Activated T-helper 17 cell treated with anti-CD3 and anti-CD28 coated beads, Interleukin-2, amount 50 U/mL, for 72 hours (primary cell): Measurements from ENCODE around the gene VWA5A. TPM values are rescaled to one million over a fixed set of nuclear protein-coding genes. Genes with fewer than 3 reads are reported as not detected.
"Not testable (repeated sequence)": the region's sequence is repeated elsewhere in the genome, so short reads cannot be mapped to it uniquely, and the experiment has no call there.

ENCODE experiments used
- ATAC-seq: fragments of 150-1000 bp; cut with Tn5 transposase; replicated peaks from 2 replicates; pipeline ENCODE4 v1.10.0; 2021; ENCODE audit warnings: mild to moderate bottlenecking, moderate library complexity
- H3K27ac Mint-ChIP-seq: one replicate; pipeline ENCODE4 v1.8.0; 2022; ENCODE audit warnings: mixed read lengths
- H3K27me3 Mint-ChIP-seq: one replicate; pipeline ENCODE4 v1.8.0; 2022; ENCODE audit warnings: mixed read lengths
- H3K36me3 Mint-ChIP-seq: one replicate; pipeline ENCODE4 v1.8.0; 2022; ENCODE audit warnings: low read depth, mild to moderate bottlenecking, mixed read lengths
- H3K4me1 Mint-ChIP-seq: one replicate; pipeline ENCODE4 v1.8.0; 2022; ENCODE audit warnings: mixed read lengths
- H3K4me3 Mint-ChIP-seq: one replicate; pipeline ENCODE4 v1.8.0; 2022; ENCODE audit warnings: mild to moderate bottlenecking, mixed read lengths
- H3K9me3 Mint-ChIP-seq: one replicate; pipeline ENCODE4 v1.8.0; 2022; ENCODE audit warnings: mixed read lengths
- total RNA-seq, 2 donors: library from RNA; stranded (reverse); gene quantifications; one replicate each; pipeline ENCODE4 v1.2.3, GENCODE V29; 2022

VWA5A gene
- total RNA-seq, 2 donors from 2014 or later: 5.3 to 6.3 TPM

DNA sequence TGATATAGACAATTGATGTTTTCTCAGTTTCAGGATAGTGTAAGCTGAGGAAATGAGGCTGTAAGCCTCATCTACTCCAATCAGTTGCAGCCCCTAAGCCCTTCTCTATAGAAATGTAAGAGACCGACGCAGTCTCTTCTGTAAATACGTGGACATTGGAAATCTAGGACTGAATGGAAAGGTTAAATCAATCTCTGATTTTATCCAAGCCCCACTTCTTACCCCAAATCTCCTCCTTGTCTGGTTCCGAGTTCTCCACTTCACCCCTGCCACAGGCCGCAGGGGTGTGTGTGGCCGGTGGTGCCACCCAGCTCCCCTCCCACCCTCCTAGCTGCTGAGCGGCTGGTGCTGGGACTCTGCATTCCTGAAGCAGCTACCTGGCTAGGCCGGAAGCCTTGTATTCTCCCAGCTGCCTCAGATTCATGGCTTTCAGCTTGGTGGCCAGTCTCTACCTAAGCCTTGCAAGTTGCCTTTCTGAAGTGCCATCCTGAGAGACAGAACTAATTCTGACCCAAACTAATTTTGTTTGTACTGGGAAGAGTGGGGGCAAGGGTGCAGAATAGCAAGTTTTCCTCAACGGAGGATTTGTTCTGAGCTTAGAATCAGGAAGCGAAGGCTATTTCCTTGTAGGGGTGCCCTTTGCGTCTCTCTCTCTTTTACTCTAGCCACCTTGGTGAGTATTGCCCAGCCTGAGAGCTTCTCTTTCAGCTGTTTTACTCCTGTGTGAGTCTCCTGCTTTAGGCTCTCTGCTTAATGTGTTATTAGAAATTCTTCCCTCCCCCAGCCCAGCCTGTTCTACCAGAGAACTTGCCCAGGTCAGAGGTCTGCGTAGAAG, 749 bp downstream of the VWA5A start:
- Mint-ChIP-seq H3K36me3 (peaks cover 32% of the 10 kb centered on the region), H3K27ac (peak overlapping the region; percentile 95), H3K9me3 (no peaks in the 10 kb centered on the region), H3K4me1 (peaks cover 6% of the 10 kb centered on the region), H3K4me3 (peak overlapping the region; percentile 94), H3K27me3 (peaks cover 8% of the 10 kb centered on the region)
- peak; percentile 33 for ATAC-seq

DNA sequence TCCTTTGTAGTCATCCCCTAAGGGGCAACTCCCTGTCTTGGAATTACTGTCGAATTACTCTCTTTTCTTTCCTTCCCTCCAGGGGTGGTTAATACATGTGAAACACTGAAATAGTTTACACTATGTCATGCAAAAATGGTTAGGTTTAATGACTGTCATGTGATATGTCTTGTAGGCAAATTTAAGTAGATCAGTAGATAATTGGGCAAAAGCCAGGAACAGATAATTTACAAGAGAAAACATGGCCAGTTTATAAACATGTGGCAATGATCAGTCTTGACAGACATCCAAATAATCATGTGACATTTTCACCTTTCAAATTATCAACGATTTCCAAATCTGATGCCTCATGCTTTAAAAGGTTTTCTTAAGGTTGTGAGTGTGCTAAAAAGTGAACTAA, 3.9 kb downstream of the VWA5A start:
- H3K27ac Mint-ChIP-seq: no peak overlapping the region
- H3K9me3 Mint-ChIP-seq: no peaks in the 10 kb centered on the region
- peaks cover 6% of the 10 kb centered on the region for H3K4me1 Mint-ChIP-seq
- ATAC-seq: no peak
- H3K27me3 Mint-ChIP-seq: no peaks in the 10 kb centered on the region
- H3K4me3 Mint-ChIP-seq: no peak overlapping the region
- peaks cover 44% of the 10 kb centered on the region for H3K36me3 Mint-ChIP-seq

DNA sequence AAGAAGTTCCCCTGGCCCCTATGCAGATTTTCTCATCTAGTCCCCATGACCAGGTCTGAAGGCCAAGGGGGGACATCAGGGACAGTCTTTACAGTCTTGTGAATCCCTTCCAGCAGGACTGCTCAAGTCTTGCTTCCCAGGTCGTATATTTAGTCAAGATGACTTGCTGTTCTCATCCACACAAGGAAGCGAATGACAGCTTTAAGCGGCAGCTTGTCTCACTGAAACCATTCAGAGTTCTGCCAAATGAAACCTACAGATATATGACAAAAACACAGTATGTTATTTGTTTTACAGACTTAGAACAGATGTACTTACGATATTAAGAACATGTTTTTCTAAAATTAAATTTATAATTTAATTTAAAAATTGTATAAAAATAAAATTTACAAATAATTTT, 5.6 kb downstream of the VWA5A start:
- no peak overlapping the region for H3K27ac Mint-ChIP-seq

DNA sequence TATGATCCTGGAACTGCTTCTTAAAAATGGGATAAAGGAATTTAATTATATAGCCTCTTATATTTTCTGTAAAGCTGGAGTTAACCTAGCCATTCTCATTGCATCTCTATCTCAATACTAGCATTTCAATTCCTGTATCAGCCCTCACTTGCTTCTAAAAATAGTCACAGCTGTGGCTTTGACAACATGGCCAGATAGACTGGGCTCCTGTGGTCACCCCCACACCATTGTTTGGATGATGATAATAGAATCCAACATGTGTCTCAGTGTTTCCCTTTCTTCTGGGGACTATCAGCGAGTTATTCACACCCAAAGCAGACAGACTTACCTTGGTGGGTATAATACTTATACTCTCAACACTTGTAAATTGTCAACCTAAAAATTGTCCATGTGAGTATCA, 6.9 kb downstream of the VWA5A start:
- no peaks in the 10 kb centered on the region for H3K9me3 Mint-ChIP-seq
- peak overlapping the region; percentile 49 for H3K27ac Mint-ChIP-seq
- peaks cover 64% of the 10 kb centered on the region for H3K36me3 Mint-ChIP-seq
- ATAC-seq: no peak
- H3K4me1 Mint-ChIP-seq: no peaks in the 10 kb centered on the region
- H3K4me3 Mint-ChIP-seq: no peak overlapping the region
- H3K27me3 Mint-ChIP-seq: no peaks in the 10 kb centered on the region

More for the DNA sequence above, 5.6 kb downstream of the VWA5A start:
- Mint-ChIP-seq H3K27me3 (no peaks in the 10 kb centered on the region), H3K4me3 (no peak overlapping the region), H3K4me1 (no peaks in the 10 kb centered on the region), H3K9me3 (no peaks in the 10 kb centered on the region), H3K36me3 (peaks cover 62% of the 10 kb centered on the region)
- no peak for ATAC-seq

DNA sequence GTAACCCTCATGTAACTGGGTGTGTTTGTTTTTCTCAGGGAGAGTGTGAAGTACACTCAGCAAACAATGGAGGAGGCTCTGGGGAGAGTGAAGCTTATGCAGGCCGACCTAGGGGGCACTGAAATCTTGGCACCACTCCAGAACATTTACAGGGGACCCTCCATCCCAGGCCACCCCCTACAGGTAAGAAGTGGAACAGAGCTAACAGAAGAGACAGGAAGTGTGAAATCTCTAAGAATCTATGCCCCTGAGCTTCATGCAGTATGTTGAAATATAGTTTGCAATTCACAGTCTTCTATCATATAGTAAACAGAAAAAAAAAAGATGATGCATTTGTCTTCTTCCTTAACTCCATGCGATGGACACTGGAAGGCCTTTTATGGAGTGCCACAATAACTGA, 8.4 kb downstream of the VWA5A start:
- no peaks in the 10 kb centered on the region for H3K4me1 Mint-ChIP-seq
- no peaks in the 10 kb centered on the region for H3K27me3 Mint-ChIP-seq
- H3K9me3 Mint-ChIP-seq: no peaks in the 10 kb centered on the region
- H3K4me3 Mint-ChIP-seq: no peak overlapping the region
- peak overlapping the region; percentile 68 for H3K27ac Mint-ChIP-seq
- H3K36me3 Mint-ChIP-seq: peaks cover 53% of the 10 kb centered on the region
- ATAC-seq: no peak

DNA sequence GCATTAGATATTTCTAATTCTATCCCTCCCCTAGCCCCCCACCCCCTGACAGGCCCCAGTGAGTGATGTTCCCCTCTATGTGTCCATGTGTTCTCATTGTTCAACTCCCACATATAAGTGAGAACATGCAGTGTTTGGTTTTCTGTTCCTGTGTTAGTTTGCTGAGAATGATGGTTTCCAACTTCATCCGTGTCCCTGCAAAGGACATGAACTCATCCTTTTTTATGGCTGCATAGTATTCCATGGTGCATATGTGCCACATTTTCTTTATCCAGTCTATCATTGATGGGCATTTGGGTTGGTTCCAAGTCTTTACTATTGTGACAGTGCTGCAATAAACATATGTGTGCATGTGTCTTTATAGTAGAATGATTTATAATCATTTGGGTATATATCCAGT, 11.9 kb downstream of the VWA5A start:
- ATAC-seq, H3K4me3 Mint-ChIP-seq, H3K27me3 Mint-ChIP-seq, H3K9me3 Mint-ChIP-seq, H3K4me1 Mint-ChIP-seq, H3K27ac Mint-ChIP-seq: not testable (repeated sequence)
- peaks cover 31% of the 10 kb centered on the region for H3K36me3 Mint-ChIP-seq

DNA sequence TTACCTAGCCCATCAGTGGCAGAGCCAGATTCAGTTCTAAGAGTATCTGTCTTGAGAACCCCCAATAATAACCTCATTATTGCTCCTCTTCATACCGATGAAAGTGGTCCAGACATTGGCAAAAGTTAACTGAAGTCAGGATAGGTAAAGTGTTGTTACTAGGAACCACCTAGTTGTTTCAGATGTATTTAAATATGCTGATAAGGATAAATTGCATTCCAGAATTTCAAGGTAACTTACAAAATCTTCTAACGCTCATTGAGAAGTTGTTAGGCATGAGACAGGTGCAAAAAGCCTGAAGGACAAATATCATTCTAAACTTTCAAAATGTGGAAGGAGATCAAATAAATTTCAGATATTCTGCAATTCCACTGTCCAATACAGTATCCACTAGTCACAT, 27.8 kb downstream of the VWA5A start:
- Mint-ChIP-seq H3K9me3 (no peaks in the 10 kb centered on the region), H3K4me3 (no peak overlapping the region), H3K36me3 (peaks cover 15% of the 10 kb centered on the region), H3K4me1 (no peaks in the 10 kb centered on the region), H3K27ac (no peak overlapping the region), H3K27me3 (no peaks in the 10 kb centered on the region)
- ATAC-seq: no peak

DNA sequence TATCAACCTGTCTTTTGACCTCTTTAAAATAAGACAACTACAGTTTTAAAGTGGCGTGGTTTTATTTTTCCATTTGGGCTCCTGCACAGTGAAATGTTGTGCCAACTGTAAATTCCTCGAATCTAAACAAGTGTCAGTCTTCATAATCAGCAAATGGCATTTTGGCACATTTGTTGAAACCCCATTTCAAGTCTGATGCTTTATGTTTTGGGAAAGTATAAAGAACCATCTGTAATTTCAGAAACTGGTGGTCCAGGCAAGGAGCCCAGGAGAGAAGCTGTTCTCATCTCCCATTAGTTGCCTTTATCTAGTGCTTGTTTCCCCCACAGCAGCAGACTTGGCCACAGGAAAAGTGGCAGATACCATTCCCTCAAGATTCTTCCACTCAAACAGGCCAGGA, 32.7 kb downstream of the VWA5A start:
- Mint-ChIP-seq H3K27me3 (no peaks in the 10 kb centered on the region), H3K36me3 (no peaks in the 10 kb centered on the region), H3K9me3 (no peaks in the 10 kb centered on the region), H3K4me3 (no peak overlapping the region), H3K4me1 (no peaks in the 10 kb centered on the region), H3K27ac (no peak overlapping the region)
- ATAC-seq: no peak

DNA sequence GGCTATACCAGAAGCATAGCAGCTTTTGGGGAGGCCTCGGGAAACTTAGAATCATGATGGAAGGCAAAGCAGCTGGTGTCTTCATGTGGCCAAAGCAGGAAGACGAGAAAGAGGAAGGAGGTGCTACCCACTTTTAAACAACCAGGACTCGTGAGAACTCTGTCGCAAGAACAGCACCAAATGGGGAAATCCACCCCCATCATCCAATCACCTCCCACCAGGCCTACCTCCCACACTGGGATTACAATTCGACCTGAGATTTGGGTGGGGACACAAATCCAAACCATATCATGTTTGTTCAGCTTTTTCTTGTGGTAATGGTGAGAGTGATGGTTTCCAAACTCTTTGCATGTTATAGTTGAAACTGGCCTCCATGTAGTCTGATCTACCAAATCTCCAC, 35.4 kb downstream of the VWA5A start:
- H3K4me3 Mint-ChIP-seq: no peak overlapping the region
- no peak overlapping the region for H3K27ac Mint-ChIP-seq
- ATAC-seq: no peak
- H3K9me3 Mint-ChIP-seq: no peaks in the 10 kb centered on the region
- no peaks in the 10 kb centered on the region for H3K36me3 Mint-ChIP-seq
- no peaks in the 10 kb centered on the region for H3K4me1 Mint-ChIP-seq
- H3K27me3 Mint-ChIP-seq: no peaks in the 10 kb centered on the region

DNA sequence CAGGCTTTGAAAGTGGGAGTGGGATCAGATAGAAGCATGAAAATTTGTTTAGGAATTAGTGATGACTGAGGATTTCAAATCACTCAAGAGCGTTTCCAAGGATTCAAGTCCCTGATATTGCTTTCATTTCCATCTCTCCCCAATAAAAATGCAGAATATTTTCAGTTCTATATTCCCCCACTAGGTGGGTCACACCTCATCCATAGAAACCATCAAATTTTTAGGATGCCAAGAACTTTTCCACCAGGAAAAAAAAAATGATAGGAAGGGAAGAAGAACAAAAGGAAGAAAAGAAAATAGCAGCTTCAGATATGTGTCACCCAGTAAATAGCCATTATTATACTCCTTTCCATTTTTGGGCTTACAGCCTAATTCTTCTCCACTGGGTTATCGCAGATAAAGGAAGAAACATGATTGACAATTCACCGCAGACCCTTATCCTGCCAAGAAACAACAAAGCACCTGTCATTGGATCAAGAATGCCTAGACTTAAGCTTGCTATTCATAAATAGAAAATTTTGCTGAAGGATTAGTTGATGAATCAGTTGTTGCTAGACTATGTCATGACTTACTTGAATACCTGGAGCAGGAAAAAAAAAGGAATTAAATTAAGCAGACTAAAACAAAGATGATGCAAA, 37.6 kb downstream of the VWA5A start:
- no peaks in the 10 kb centered on the region for H3K4me1 Mint-ChIP-seq
- H3K27ac Mint-ChIP-seq: no peak overlapping the region
- no peaks in the 10 kb centered on the region for H3K36me3 Mint-ChIP-seq
- H3K27me3 Mint-ChIP-seq: peaks cover 4% of the 10 kb centered on the region
- no peak overlapping the region for H3K4me3 Mint-ChIP-seq
- no peaks in the 10 kb centered on the region for H3K9me3 Mint-ChIP-seq
- ATAC-seq: no peak

DNA sequence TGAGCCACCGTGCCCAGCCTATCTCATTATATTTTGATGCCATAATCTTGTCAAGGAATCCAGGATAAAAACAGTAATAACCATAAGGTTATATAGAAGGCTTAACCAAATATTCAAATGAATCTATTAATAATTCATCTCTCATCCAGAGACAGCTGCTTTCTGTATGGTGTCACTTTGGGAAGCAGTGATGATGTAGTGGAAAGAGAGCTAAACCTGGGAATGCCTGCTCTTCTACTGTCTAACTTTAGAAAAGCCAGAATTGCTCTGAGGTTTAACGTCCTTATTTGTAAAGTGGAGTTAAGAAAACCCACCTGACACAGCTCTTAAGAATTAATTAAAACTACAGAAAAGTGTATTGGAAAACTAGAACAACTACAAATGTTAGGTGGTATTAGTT, 38.6 kb downstream of the VWA5A start:
- Mint-ChIP-seq H3K4me1 (no peaks in the 10 kb centered on the region), H3K27me3 (peaks cover 8% of the 10 kb centered on the region), H3K27ac (no peak overlapping the region), H3K36me3 (no peaks in the 10 kb centered on the region), H3K4me3 (no peak overlapping the region), H3K9me3 (no peaks in the 10 kb centered on the region)
- ATAC-seq: no peak

DNA sequence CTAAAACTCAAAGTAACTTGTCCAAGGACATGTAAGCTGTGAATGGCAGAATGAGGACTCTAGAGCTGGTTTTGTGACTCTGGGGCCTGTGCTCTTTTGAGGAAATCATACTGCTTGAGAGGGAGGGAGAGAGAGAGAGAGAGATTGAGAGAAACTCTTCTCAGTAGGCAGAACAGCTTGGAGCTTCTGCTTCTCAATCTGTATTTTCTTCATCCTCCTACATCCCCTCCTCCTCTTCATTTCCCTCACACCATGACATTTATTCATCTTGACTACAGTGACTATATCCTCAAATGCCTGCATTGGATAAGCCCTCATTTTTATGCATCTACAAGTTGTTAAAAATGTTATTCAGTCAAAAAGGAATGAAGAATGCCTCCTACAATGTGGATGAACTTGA, 44.2 kb downstream of the VWA5A start:
- Mint-ChIP-seq H3K9me3 (no peaks in the 10 kb centered on the region), H3K4me1 (no peaks in the 10 kb centered on the region), H3K27ac (no peak overlapping the region), H3K27me3 (peaks cover 12% of the 10 kb centered on the region), H3K4me3 (no peak overlapping the region), H3K36me3 (no peaks in the 10 kb centered on the region)
- ATAC-seq: no peak

DNA sequence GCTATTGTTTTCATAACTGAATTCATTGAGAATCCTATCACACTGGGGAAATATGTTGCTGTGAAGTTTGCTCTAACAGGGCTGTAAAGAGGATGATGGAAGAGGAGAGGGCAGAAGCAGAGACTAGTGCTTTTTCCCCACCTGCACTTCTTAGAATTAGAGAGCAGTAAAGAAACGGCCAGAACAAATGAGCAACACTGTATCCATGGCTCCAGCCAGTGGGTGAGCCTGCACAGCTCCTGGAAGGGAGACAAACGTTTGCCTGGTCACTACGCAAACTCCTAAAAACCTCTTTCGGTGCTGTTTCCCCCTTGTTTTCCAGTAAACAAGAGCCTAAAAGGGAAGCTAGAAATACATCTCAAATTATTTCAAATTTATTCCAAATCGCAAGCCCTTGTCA, 45.7 kb downstream of the VWA5A start:
- H3K36me3 Mint-ChIP-seq: no peaks in the 10 kb centered on the region
- no peaks in the 10 kb centered on the region for H3K9me3 Mint-ChIP-seq
- ATAC-seq: no peak
- no peaks in the 10 kb centered on the region for H3K4me1 Mint-ChIP-seq
- H3K27me3 Mint-ChIP-seq: peaks cover 14% of the 10 kb centered on the region
- H3K27ac Mint-ChIP-seq: no peak overlapping the region
- H3K4me3 Mint-ChIP-seq: no peak overlapping the region

DNA sequence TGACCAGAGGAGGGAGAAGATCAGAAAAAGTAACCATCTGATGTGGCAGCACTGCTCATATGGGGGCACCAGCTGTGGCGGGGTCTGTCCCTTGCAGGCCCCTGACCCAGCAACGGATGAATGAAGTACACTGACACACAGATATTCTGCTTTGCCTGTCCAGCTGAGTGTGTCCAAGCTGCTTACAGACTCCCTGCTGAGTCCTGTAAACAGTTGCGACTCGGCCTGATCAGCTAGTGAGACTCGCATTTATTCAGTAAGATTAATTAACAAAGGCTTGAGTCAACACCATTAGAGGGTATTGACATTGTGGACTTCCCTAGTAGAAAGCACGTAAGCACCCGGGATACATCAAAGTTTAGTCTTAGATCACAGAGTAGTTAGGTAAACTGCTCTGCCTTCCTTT, 52.6 kb downstream of the VWA5A start:
- ATAC-seq: no peak
- no peaks in the 10 kb centered on the region for H3K9me3 Mint-ChIP-seq
- H3K4me1 Mint-ChIP-seq: no peaks in the 10 kb centered on the region
- H3K27ac Mint-ChIP-seq: no peak overlapping the region
- no peak overlapping the region for H3K4me3 Mint-ChIP-seq
- peaks cover 23% of the 10 kb centered on the region for H3K27me3 Mint-ChIP-seq
- H3K36me3 Mint-ChIP-seq: no peaks in the 10 kb centered on the region

DNA sequence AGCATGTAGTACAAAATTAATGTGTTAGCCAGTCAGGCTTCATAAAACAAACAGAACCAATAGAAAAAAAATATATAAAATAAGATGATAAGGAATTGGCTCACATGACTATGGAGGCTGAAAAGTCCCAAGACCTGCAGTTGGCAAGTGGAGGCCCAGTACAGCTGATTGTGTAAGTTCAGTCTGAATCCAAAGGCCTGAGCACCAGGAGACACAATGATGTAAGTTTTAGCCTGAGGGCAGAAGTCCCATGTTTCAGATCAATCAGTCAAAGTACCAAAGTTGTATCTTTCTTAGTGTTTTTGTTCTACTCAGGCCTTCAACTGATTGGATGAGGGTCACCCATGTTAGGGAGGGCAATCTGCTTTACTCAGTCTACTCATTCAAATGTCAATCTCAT, 53.5 kb downstream of the VWA5A start:
- ATAC-seq: no peak
- no peaks in the 10 kb centered on the region for H3K36me3 Mint-ChIP-seq
- H3K9me3 Mint-ChIP-seq: no peaks in the 10 kb centered on the region
- H3K27me3 Mint-ChIP-seq: peaks cover 23% of the 10 kb centered on the region
- no peaks in the 10 kb centered on the region for H3K4me1 Mint-ChIP-seq
- no peak overlapping the region for H3K27ac Mint-ChIP-seq
- H3K4me3 Mint-ChIP-seq: no peak overlapping the region
